ENCODE results near the gene TMEM41B.
"Not testable (repeated sequence)": the region's sequence is repeated elsewhere in the genome, so short reads cannot be mapped to it uniquely, and the experiment has no call there.

The TMEM41B gene

GRCh38 chr11:9314291-9315077 lies at the start of gene TMEM41B:
TMEM41B (minus strand) TSS chr11:9314593; CDS start chr11:9314441, 152 bp downstream.
- DNase-seq (ENCODE audit: low spot score): peak; percentile 100

GRCh38 chr11:9362393-9362863 lies 48.0 kb upstream of the TMEM41B start:
- peak; percentile 26 for DNase-seq (ENCODE audit: low spot score)

GRCh38 chr11:9360862-9361622 lies 46.6 kb upstream of the TMEM41B start:
- DNase-seq (ENCODE audit: low spot score): not testable (repeated sequence)

- no peak for DNase-seq (ENCODE audit: low spot score)
Measured at GRCh38 chr11:9357041-9357440, 42.6 kb upstream of the TMEM41B start.

GRCh38 chr11:9351321-9351881 lies 37.0 kb upstream of the TMEM41B start:
- DNase-seq (ENCODE audit: low spot score): no peak

GRCh38 chr11:9347779-9348178 lies 33.4 kb upstream of the TMEM41B start:
- not testable (repeated sequence) for DNase-seq (ENCODE audit: low spot score)

GRCh38 chr11:9347100-9347499 lies 32.7 kb upstream of the TMEM41B start:
- no peak for DNase-seq (ENCODE audit: low spot score)

- DNase-seq (ENCODE audit: low spot score): no peak
Measured at GRCh38 chr11:9344061-9344680, 29.8 kb upstream of the TMEM41B start.

GRCh38 chr11:9341638-9342178 lies 27.3 kb upstream of the TMEM41B start:
- DNase-seq (ENCODE audit: low spot score): no peak

GRCh38 chr11:9332655-9333054 lies 18.3 kb upstream of the TMEM41B start:
- DNase-seq (ENCODE audit: low spot score): no peak

GRCh38 chr11:9330387-9331384 lies 16.3 kb upstream of the TMEM41B start:
- peak; percentile 79 for DNase-seq (ENCODE audit: low spot score)

- DNase-seq (ENCODE audit: low spot score): no peak
Measured at GRCh38 chr11:9320047-9320446, 5.7 kb upstream of the TMEM41B start.

GRCh38 chr11:9319377-9320001 lies 5.1 kb upstream of the TMEM41B start:
- DNase-seq (ENCODE audit: low spot score): not testable (repeated sequence)

- not testable (repeated sequence) for DNase-seq (ENCODE audit: low spot score)
Measured at GRCh38 chr11:9318442-9319376, 4.3 kb upstream of the TMEM41B start.

- no peak for DNase-seq (ENCODE audit: low spot score)
Measured at GRCh38 chr11:9316334-9316733, 1.9 kb upstream of the TMEM41B start.

GRCh38 chr11:9315078-9315688 lies 790 bp upstream of the TMEM41B start:
- no peak for DNase-seq (ENCODE audit: low spot score)

- DNase-seq (ENCODE audit: low spot score): peak; percentile 53
Measured at GRCh38 chr11:9313648-9314290, 624 bp downstream of the TMEM41B start.

- no peak for DNase-seq (ENCODE audit: low spot score)
Measured at GRCh38 chr11:9310485-9311090, 3.8 kb downstream of the TMEM41B start.
